ENCODE data around the gene FAM187B.
"Not testable (repeated sequence)": the region's sequence is repeated elsewhere in the genome, so short reads cannot be mapped to it uniquely, and the experiment has no call there.

FAM187B gene

DNA sequence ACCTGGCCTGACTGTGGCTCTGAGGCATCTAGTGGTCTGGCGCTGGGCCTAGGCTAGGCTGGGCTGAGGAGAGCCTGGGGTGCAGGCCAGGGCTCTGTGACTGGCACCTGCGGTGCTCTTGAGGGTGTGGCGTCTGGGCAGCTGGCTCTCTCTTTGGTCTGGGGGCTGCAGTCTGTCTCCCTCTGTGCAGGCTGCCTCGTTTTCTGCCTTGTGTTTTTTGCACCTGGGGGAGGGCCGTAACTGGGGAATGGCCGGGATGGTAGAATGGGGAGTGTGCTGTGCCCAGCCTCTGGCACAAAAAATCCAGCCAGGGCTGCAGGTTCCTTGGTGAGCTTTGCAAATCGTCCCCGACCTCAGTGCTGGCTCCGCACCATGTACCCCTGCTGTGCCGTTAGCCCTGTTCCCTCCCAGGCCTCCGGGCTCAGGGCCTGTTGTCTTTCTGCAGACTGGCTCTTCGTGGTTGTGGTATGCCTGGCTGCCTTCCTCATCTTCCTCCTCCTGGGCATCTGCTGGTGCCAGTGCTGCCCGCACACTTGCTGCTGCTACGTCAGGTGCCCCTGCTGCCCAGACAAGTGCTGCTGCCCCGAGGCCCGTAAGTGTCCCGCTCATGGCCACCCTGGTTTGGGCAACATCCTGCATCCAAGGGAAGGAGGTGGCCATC is 33.7 kb upstream of the FAM187B start:
- DNase-seq (ENCODE audit: low read depth) = no peak

GRCh38 chr19:35261356-35262100 is 33.0 kb upstream of the FAM187B start:
- no peak for DNase-seq (ENCODE audit: low read depth)

DNA sequence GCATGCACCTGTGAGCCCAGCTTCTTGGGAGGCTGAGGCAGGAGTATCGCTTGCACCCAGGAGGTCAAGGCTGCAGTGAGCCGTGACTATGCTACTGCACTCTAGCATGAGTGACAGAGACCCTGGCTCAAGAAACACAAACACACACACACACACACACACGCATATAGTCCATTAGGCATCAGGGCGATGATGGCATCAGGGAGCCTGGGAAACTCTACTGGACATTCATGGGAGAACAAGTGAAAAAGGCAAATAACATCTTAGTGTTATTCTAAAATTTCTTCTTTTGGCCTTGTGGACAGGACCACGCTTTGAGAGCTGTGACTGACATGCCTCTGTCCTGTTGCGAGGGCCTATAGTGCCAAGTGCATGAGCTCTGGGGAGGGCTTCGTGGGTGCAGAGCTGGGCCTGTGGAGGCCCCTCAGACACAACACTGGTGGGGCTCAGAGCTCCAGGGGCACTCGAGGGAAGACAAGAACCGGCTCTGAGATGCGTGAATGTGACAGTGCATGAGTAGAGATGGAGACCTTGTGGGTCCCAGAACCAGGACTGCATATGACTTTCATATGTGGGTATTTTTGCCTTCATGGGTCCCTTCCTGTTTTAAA is 32.3 kb upstream of the FAM187B start:
- no peak for DNase-seq (ENCODE audit: low read depth)

DNA sequence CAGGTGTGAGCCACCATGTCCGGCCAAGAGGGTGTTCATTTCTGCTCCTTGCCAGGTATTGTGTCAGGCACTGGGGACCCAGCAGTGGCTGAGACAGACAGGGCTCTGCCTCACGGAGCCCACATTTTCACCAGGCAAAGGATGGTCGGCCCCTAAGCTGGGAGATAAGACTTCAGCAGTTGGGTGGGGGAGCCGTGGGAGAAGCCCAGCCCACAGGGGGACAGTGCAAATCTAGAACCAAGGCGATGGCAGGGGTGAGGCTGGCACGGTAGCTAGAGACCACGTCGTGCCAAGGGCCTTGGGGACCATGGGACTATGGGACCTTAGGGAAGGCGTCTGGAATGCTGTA is 28.5 kb upstream of the FAM187B start:
- no peak for DNase-seq (ENCODE audit: low read depth)

DNA sequence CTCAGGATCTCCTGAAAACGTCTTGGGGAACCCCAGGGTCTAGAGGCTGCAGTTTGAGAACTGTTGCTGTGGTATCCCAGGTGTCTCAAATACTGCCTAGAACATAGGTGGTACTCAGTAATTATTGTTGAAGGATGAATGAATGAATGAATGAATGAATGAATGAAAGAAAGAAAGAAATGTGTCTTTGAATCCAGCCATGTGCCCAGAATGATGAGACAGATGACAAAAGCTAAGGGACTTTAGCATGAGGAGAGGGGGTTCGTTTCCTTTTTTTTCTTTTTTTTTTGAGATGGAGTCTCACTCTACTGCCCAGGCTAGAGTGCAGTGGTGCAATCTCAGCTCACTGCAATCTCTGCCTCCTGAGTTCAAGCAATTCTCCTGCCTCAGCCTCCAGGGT is 28.0 kb upstream of the FAM187B start:
- no peak for DNase-seq (ENCODE audit: low read depth)

GRCh38 chr19:35254341-35255297 is 26.1 kb upstream of the FAM187B start:
- no peak for DNase-seq (ENCODE audit: low read depth)

DNA sequence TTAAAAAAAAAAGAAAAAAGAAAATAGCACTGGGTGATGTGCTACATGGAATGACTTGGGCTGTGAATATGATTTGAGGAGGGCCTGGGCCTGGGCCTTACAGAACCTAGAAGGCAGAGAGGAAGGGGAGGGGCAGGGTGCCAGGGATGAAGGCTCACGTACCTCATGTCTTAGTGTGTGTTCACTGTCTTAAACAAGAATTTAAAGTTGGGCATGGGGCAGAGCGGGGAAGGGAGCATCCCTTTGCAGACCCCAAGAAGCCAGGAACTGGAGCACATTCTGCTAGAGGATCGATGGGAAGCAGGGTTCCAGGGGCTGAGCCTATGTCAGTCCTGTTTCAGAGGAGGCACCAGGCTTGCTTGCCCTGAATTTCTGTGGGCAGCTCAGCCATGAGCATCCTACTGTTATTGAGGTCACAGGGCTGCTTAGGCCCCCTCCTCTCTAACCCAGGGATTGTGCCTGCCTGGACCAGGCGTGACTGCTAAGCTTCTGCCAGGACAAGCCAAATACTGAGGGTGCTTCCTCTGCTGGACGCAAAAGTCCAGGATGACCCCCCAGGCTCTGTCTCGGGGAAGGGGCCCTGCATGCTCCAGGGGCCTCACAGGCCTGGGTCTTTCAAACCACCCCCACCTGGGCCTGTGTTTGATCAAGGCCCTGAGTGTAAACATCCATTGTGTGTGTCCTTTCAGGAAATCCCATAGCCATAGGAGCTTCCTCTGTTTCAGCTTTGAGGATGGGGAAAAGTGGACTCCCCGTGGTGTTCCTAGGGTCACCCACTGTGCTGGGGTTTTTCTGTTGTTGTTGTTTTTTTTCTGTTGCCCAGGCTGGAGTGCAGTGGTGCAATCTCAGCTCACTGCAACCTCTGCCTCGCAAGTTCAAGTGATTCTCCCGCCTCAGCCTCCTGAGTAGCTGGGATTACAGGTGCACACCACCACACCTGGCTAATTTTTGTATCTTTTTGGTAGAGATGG is 25.1 kb upstream of the FAM187B start:
- DNase-seq (ENCODE audit: low read depth) = no peak

- DNase-seq (ENCODE audit: low read depth) = no peak
These were observed 22.9 kb upstream of the FAM187B start for GRCh38 chr19:35251456-35251855.

DNA sequence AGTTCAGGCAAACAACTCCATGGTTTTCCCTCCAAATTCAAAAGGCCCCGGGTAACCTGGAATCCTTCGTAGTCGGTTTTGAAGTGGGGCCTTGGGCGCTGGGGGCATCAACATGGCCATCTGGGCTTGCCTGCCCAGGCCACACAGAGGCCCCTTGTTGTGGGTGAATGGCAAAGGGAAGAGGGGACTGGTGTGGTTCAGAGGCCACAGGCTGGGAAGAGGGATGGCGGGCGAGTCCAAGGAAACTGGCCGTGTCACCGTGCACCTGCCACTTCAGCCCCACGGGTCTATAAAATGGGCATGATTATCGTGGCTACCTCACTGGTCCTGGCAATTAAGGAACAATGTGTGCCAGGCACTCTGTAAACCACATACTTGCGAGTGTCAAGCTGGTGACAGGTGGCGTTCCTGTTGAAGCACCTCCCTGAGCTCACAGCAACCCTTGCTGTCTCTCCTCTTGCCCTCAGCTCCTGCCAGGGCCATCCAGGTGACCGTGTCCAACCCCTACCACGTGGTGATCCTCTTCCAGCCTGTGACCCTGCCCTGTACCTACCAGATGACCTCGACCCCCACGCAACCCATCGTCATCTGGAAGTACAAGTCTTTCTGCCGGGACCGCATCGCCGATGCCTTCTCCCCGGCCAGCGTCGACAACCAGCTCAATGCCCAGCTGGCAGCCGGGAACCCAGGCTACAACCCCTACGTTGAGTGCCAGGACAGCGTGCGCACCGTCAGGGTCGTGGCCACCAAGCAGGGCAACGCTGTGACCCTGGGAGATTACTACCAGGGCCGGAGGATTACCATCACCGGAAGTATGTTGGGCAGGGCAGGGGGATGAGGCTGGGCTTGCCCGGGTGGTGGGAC is 21.5 kb upstream of the FAM187B start:
- no peak for DNase-seq (ENCODE audit: low read depth)

DNA sequence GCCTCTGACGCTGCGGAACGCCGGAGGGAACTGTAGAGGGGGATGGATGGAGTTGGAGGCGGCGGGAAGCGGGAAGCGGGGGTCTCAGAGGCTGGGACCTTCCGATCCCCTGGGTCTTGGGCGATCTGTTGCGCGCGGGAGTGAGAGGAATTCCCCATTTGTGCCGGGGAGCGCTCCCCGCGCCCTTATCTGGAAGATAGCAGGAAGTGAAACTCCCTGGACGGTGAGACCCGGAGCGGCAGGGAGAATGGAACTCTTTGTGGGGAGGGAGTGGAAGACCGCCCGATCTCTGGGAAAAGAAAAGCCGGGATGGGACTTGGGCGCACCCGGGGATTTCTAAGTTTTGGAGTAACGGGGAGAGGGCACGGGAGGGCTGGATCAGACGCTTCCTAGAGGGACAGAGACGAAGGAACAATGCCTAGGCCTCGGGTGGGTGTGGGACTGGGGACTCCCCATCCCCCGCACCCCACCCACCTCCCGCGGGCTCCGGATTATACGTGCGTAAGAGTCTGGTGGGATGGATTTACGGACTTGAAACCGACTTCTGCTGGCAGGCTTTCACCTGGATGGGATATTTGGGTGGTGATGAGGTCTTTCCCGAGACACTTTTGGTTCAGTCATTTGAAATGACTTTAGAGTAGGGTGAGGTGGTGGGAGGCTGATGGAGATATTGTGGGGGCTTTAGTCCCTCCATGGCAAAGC is 20.8 kb upstream of the FAM187B start:
- no peak for DNase-seq (ENCODE audit: low read depth)

DNA sequence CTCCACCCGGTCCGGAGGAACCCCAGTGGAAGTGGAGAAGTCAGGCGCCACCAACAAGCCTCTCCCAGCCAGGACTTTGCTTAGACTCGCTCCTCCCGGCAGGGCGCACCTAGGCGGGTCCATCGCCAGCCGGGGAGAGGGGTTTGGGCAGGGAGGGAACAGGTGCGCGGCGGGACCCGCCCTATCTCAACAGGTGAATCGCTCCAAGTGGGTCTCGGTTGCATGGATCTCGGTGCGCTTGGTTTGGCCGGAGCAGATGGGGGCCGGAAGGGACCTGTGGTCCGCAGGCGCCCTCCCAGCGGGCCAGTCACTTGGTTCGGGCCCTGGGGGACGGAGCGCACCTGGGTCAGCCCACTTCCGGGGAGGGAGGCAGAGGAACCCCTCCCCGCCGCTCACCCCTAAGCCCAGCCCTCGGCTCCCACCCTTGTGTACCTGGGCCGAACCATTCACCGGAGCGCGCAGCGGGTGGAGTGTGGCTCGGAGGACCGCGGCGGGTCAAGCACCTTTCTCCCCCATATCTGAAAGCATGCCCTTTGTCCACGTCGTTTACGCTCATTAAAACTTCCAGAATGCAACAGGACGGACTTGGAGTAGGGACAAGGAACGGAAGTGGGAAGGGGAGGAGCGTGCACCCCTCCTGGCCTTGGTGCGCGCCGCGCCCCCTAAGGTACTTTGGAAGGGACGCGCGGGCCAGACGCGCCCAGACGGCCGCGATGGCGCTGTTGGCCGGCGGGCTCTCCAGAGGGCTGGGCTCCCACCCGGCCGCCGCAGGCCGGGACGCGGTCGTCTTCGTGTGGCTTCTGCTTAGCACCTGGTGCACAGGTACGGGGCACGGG is 20.0 kb upstream of the FAM187B start, which contains the start of gene LSR:
TSS of gene LSR (plus strand) at position 693 of the 836 bp plus-strand sequence. CDS start at position 714, 21 bp downstream.
- peak; percentile 62 for DNase-seq (ENCODE audit: low read depth)

DNA sequence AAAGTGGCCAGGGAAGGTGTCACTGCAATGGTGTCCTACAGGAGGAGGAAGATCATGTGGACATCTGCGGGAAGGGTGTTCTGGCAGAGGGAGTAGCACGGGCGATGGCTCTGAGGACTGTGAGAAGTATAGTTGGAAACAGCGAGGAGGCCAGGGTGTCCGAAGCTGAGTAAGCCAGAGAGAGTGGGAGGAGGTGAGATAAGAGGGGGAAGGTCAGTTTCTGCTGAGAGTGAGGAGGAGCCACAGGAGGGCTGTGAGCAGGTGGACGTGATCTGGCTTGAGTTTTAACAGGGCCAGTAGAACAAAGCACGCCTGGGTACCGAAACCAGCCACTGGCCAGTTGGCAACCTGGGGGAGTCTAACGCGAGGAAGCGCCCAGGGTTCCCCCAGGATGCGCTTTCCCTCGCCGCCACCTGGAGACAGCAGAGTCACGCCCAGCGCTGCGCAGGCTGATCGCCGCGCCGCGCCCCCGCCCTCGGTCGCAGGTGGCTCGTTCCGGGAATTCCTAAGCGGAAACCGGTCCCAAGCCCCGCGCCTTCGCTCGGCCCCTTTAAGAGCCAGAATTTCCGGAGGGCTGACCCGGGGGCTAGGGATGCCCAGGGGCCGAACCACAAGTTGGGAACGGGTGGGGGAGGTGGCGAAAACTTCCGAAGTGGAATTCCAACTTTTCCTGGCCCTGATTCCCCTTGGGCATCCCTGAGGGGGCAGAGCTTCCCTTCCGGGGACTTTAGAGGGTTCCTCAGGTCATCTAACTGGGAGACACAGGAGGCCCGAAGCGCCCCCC is 19.2 kb upstream of the FAM187B start:
- no peak for DNase-seq (ENCODE audit: low read depth)

DNA sequence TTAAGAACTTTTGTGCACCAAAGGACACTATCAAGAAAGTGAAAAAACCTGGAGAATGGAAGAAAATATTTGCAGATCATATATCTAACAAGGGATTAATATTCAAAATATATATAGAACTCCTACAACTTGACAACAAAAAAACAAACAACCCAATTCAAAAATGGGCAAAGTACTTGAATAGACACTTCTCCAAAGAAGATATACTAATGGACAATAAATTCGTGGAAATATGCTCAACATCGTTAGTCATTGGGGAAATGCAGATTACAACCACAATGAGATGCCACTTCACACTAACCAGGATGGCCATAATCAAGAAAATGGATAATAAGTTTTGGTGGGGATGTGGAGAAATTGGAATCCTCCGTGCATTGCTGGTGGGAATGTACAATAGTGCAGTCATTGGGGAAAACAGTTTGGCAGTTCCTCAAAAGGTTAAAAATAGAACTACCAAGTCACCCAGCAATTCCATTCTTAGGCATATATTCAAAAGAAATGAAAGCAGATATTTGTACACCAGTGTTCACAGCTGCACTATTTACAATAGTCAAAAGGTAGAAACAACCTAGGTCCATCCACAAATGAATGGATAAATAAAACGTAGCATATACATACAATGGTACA is 18.0 kb upstream of the FAM187B start:
- DNase-seq (ENCODE audit: low read depth) = no peak

DNA sequence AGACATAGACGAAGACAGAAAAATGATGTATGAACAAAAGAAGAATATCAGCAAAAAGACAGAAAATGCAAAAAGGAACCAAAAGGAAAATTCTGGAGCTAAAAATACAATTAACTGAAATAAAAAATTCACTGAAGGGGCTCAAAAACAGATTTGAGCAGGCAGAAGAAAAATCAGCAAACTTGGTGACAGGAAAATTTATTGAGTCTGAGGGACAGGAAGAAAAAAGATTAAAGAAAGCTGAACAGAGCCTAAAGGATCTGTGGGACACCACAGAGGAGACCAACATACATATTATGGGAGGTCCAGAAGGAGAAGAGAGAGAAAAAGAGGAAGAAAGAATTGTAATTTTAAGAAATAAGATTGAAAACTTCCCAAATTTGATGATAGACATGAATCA is 12.9 kb upstream of the FAM187B start:
- DNase-seq (ENCODE audit: low read depth) = no peak

DNA sequence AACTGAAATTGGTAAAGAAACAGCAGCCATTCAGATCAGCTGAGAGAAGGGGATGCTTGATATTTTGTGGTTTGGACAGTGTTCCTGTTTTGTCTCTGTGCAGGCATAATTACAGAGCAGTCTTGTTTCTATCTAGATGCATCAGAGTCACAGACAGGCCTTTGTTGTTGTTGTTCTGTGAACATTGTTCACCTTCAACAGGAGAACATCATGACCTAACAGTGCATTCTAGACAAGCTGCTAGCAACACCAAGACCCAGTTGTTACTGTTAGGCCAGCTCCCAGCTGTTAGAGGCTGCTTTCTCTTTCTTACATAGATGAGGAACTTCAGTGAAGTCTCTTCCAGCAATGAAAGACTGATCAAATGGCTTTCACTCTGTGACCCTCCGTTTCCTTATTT is 11.8 kb upstream of the FAM187B start:
- no peak for DNase-seq (ENCODE audit: low read depth)

GRCh38 chr19:35239597-35239996 is 11.1 kb upstream of the FAM187B start:
- not testable (repeated sequence) for DNase-seq (ENCODE audit: low read depth)

Data from activated gamma-delta T cell treated with anti-CD3 and anti-CD28 coated beads, Interleukin-2, amount 50 U/mL, for 16 hours (primary cell).